Lower leg skin (tissue), 4 donors: ENCODE results near the gene MBLAC1. TPM values are rescaled to one million over a fixed set of nuclear protein-coding genes. Genes with fewer than 3 reads are reported as not detected.

Source experiments
- DNase-seq, 2 donors: peaks; one replicate each; pipeline ENCODE4 v3.0.0-alpha.2; 2019; ENCODE audit warnings: low spot score in 2 of 2
- H3K4me3 ChIP-seq: fragments of 200-600 bp; sonication (generic); 2 replicates; pipeline ENCODE4 v1.5.1; 2017; ENCODE audit warnings: mild to moderate bottlenecking, low read depth; ENCODE audit not compliant: poor library complexity, severe bottlenecking
- POLR2A ChIP-seq, 2 donors: fragments of 450-650 bp; IDR thresholded peaks; one replicate each; pipeline ENCODE4 v1.6.1; 2016 to 2017; ENCODE audit warnings: antibody characterized with exemption in 2 of 2, mild to moderate bottlenecking in 1 of 2, moderate library complexity in 1 of 2
- WGBS, 2 donors: methylation state at CpG; one replicate each; pipeline ENCODE4 v1.1.5; 2018; 5-methylcytosine and 5-hydroxymethylcytosine counted together
- intact Hi-C: fragments of 100-400 bp; cut with DNase I; formaldehyde crosslinking; loops from one replicate; pipeline ENCODE4 v1.15.0; 2023; ENCODE audit warnings: low total_unique reads
- total RNA-seq, 4 donors: library from RNA; depleted of rRNA; stranded (reverse); fragments of >200 nt; gene quantifications; one replicate each; pipeline ENCODE4 v1.1.0, GENCODE V29; 2016
- TF ChIP-seq, protein P1 (sequence below), 3 donors: fragments of 450-650 bp; IDR thresholded peaks; one replicate each; pipeline ENCODE4 v1.5.1; 2016; ENCODE audit warnings: antibody characterized with exemption in 3 of 3, mild to moderate bottlenecking in 3 of 3, moderate library complexity in 2 of 3

Gene MBLAC1
- total RNA-seq, 4 donors from 2014 or later: 1.6 to 8.7 (median 6.0) TPM

DNA sequence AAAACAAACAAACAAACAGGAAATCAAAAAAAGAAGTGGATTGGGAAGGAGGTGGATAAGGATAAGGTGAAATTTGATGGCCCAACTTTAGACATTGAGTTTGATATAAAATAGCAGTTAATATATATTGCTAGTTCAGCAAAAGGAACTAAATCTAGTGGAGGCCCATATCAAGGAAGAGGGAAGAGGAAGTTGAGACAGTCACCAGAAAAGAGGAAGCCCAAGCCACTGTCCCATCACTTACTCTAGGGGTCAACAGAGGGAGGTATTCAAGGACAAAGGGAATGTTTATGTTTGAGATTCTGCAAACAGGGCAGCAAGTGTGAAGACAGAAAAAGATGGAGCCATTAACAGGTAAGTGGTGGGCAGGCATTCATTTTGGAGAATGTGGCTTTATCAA is 25.6 kb downstream of the MBLAC1 start:
- TF ChIP-seq POLR2A (IDR thresholded peaks at IDR 0.05): no peak
- TF ChIP-seq, protein P1, sequence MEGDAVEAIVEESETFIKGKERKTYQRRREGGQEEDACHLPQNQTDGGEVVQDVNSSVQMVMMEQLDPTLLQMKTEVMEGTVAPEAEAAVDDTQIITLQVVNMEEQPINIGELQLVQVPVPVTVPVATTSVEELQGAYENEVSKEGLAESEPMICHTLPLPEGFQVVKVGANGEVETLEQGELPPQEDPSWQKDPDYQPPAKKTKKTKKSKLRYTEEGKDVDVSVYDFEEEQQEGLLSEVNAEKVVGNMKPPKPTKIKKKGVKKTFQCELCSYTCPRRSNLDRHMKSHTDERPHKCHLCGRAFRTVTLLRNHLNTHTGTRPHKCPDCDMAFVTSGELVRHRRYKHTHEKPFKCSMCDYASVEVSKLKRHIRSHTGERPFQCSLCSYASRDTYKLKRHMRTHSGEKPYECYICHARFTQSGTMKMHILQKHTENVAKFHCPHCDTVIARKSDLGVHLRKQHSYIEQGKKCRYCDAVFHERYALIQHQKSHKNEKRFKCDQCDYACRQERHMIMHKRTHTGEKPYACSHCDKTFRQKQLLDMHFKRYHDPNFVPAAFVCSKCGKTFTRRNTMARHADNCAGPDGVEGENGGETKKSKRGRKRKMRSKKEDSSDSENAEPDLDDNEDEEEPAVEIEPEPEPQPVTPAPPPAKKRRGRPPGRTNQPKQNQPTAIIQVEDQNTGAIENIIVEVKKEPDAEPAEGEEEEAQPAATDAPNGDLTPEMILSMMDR (IDR thresholded peaks at IDR 0.05): no peak
- DNase-seq: no peak

GRCh38 chr7:100152937-100153666 is 26.3 kb downstream of the MBLAC1 start:
- WGBS, 2 donors: 85 to 91% methylated on average over 18 of the region's 18 CpGs
- intact Hi-C loops: no loop called here

More for the DNA sequence above, 25.6 kb downstream of the MBLAC1 start:
- H3K4me3 ChIP-seq: no peak overlapping the region
- intact Hi-C loops: no loop called here

GRCh38 chr7:100153708-100154535 is 27.2 kb downstream of the MBLAC1 start:
- DNase-seq: no peak
- WGBS, 2 donors: 57% methylated on average over 12 to 16 of the region's 16 CpGs
- TF ChIP-seq POLR2A (IDR thresholded peaks at IDR 0.05): no peak
- TF ChIP-seq, protein P1 (IDR thresholded peaks at IDR 0.05): no peak
- no peak overlapping the region for H3K4me3 ChIP-seq
- intact Hi-C loops: no loop called here

More at GRCh38 chr7:100152937-100153666, 26.3 kb downstream of the MBLAC1 start:
- TF ChIP-seq POLR2A (IDR thresholded peaks at IDR 0.05): no peak
- TF ChIP-seq, protein P1 (IDR thresholded peaks at IDR 0.05): no peak
- DNase-seq: no peak
- no peak overlapping the region for H3K4me3 ChIP-seq

DNA sequence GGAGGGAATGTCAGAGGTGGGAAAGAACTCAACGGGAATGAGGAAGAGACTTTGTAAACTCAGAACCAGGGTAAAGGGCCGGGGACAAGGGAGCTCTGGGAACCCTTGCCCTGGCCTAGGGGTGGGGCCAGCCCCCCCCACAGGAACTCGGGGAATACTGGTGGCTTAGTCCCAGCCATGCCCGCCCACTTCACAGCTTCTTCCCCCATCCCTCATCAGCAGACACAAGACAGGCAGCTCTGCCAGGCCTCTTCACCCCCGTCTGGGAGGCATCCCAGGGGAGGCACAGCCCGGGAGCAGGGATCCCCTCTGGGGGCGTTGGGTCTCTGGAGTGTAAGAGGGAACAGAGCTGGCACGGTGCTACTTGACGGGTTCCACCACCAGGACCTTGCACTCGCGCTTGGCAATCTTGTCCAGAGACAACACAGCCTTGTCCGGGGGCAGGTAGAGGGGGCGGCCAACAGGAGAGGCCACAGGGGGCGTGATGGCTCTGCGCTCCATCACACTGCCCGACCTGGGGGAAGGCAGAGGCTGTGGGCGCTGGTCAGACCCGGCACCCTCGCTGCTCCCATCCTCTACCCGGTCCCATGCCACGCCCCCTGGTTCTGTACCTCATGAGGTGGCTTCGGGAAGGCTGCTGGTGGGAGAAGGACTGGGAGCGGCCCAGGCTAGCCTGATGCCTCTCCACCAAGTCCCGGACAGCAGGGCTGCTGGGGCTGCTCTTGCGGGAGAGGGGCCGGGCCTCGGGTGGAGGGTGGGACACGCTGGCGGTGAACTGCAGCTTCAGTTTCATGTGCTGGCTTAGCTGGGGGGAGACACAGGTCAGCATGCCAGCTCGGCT is 28.1 kb downstream of the MBLAC1 start:
- 70 to 74% methylated on average over 25 to 29 of the region's 30 CpGs for WGBS, 2 donors
- DNase-seq: no peak
- intact Hi-C loops: no loop called here

More for the DNA sequence above, 28.1 kb downstream of the MBLAC1 start:
- TF ChIP-seq, protein P1 (IDR thresholded peaks at IDR 0.05): no peak
- TF ChIP-seq POLR2A (IDR thresholded peaks at IDR 0.05): no peak
- no peak overlapping the region for H3K4me3 ChIP-seq
